Measurements from ENCODE around the gene EPB41L5. TPM values are rescaled to one million over a fixed set of nuclear protein-coding genes. Genes with fewer than 3 reads are reported as not detected.
"Not testable (repeated sequence)": the region's sequence is repeated elsewhere in the genome, so short reads cannot be mapped to it uniquely, and the experiment has no call there.

The EPB41L5 gene
- total and polyA plus RNA-seq, 12 donors = 2.6 to 25.8 (median 13.9) TPM

GRCh38 chr2:120189189-120189588 is 176.3 kb downstream of the EPB41L5 start:
- 75 to 92% (median 82%) methylated on average over 1 of the region's 1 CpG for WGBS, 4 donors
- Histone ChIP-seq H3K27ac (no peak overlapping the region), H3K4me3 (no peak overlapping the region), H3K36me3 (replicated peaks in 1 of 2) (no peaks in the 10 kb centered on the region), H3K4me1 (replicated peaks in 1 of 2) (no peaks in the 10 kb centered on the region), H3K27me3 (no peaks in the 10 kb centered on the region), H3K9me3 (replicated peaks in 1 of 3) (no peaks in the 10 kb centered on the region)
- intact Hi-C loops (cut with DNase I) = no loop called here
- DNase-seq = no peak
- TF ChIP-seq POLR2A (IDR thresholded peaks at IDR 0.05) = no peak
- TF ChIP-seq, protein P1, sequence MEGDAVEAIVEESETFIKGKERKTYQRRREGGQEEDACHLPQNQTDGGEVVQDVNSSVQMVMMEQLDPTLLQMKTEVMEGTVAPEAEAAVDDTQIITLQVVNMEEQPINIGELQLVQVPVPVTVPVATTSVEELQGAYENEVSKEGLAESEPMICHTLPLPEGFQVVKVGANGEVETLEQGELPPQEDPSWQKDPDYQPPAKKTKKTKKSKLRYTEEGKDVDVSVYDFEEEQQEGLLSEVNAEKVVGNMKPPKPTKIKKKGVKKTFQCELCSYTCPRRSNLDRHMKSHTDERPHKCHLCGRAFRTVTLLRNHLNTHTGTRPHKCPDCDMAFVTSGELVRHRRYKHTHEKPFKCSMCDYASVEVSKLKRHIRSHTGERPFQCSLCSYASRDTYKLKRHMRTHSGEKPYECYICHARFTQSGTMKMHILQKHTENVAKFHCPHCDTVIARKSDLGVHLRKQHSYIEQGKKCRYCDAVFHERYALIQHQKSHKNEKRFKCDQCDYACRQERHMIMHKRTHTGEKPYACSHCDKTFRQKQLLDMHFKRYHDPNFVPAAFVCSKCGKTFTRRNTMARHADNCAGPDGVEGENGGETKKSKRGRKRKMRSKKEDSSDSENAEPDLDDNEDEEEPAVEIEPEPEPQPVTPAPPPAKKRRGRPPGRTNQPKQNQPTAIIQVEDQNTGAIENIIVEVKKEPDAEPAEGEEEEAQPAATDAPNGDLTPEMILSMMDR (IDR thresholded peaks at IDR 0.05) = no peak

- Histone ChIP-seq H3K36me3 (replicated peaks in 1 of 2) (no peaks in the 10 kb centered on the region), H3K9me3 (replicated peaks in 1 of 3) (no peaks in the 10 kb centered on the region), H3K4me3 (no peak overlapping the region), H3K27ac (no peak overlapping the region), H3K27me3 (no peaks in the 10 kb centered on the region), H3K4me1 (replicated peaks in 1 of 2) (no peaks in the 10 kb centered on the region)
- intact Hi-C loops (cut with DNase I) = no loop called here
- TF ChIP-seq POLR2A (IDR thresholded peaks at IDR 0.05) = no peak
- TF ChIP-seq, protein P1 (IDR thresholded peaks at IDR 0.05) = no peak
- no peak for DNase-seq
- 61 to 76% (median 71%) methylated on average over 1 of the region's 1 CpG for WGBS, 4 donors
Measured at GRCh38 chr2:120192280-120192679, 179.4 kb downstream of the EPB41L5 start.

DNA sequence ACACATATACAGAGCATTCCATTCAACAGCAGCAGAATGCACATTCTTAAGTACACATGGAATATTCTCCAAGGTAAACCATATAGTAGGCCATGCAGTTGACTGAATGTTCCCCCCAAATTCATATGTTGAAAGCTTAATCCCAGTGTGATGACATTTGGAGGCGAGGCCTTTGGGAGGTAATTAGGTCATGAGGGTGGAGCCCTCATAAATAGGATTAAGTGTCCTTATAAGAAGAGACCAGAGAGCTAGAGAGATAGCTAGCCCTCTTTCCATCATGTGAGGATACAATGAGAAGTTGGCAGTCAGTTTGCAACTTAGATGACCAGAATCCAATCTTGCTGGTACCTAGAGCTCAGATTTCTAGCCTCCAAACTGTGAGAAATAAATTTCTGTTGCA is 182.7 kb downstream of the EPB41L5 start:
- WGBS, 4 donors = 86 to 96% (median 92%) methylated on average over 1 of the region's 1 CpG
- intact Hi-C loops (cut with DNase I) = no loop called here
- H3K27ac ChIP-seq = no peak overlapping the region
- no peaks in the 10 kb centered on the region for H3K36me3 ChIP-seq (replicated peaks in 1 of 2)
- TF ChIP-seq, protein P1 (IDR thresholded peaks at IDR 0.05) = no peak
- no peak for TF ChIP-seq POLR2A (IDR thresholded peaks at IDR 0.05)
- no peaks in the 10 kb centered on the region for H3K9me3 ChIP-seq (replicated peaks in 1 of 3)
- no peak overlapping the region for H3K4me3 ChIP-seq
- H3K27me3 ChIP-seq = no peaks in the 10 kb centered on the region
- H3K4me1 ChIP-seq (replicated peaks in 1 of 2) = no peaks in the 10 kb centered on the region
- DNase-seq = no peak

DNA sequence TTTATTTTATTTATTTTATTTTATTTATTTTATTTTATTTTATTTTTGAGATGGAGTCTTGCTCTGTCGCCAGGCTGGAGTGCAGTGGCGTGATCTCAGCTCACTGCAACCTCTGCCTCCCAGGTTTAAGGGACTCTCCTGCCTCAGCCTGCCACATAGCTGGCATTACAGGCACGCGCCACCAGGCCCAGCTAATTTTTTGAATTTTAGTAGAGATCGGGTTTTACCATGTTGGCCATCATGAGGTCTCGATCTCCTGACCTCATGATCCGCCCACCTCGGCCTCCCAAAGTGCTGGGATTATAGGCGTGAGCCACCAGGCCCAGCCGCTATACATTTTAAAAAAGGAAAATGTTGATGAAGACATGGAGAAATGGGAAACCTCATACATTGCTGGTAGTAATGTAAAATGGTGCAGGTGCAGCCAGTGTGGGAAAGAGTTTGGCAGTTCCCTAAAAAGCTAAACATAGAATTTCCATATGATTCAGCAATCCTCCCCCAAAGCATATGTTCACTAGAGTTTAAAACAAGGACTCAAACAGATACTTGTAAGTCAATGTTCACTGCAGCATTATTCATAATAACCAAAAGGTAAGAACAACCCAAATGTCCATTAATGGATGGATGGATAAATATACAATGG is 187.1 kb downstream of the EPB41L5 start:
- H3K4me1 ChIP-seq (replicated peaks in 1 of 2); DNase-seq; intact Hi-C loops (cut with DNase I); H3K27me3 ChIP-seq; H3K27ac ChIP-seq; H3K36me3 ChIP-seq (replicated peaks in 1 of 2); H3K4me3 ChIP-seq; H3K9me3 ChIP-seq (replicated peaks in 1 of 3): not testable (repeated sequence)
- 94 to 96% (median 95%) methylated on average over 10 of the region's 10 CpGs for WGBS, 4 donors

All from adrenal gland (tissue), 12 donors.